Measurements from ENCODE around the gene CLCN2.

- TF ChIP-seq HDGF (IDR thresholded peaks at IDR 0.05; ENCODE audit: borderline replicate concordance) (no peak), NFRKB (IDR thresholded peaks at IDR 0.05) (no peak), SP1 (IDR thresholded peaks at IDR 0.05) (no peak), ZNF384 (IDR thresholded peaks at IDR 0.05) (no peak), CTBP1 (IDR thresholded peaks at IDR 0.05; ENCODE audit: borderline replicate concordance) (no peak), FOXK2 (IDR thresholded peaks at IDR 0.05) (no peak), ELF4 (IDR thresholded peaks at IDR 0.05) (no peak), FOXA1 (IDR thresholded peaks at IDR 0.05) (no peak), FOXM1 (IDR thresholded peaks at IDR 0.05; ENCODE audit: borderline replicate concordance) (no peak), LEF1 (IDR thresholded peaks at IDR 0.05; ENCODE audit: borderline replicate concordance) (no peak), BHLHE40 (IDR thresholded peaks at IDR 0.05; ENCODE audit: borderline replicate concordance) (no peak), SUZ12 (IDR thresholded peaks at IDR 0.05) (no peak)
- TF ChIP-seq, protein P1, sequence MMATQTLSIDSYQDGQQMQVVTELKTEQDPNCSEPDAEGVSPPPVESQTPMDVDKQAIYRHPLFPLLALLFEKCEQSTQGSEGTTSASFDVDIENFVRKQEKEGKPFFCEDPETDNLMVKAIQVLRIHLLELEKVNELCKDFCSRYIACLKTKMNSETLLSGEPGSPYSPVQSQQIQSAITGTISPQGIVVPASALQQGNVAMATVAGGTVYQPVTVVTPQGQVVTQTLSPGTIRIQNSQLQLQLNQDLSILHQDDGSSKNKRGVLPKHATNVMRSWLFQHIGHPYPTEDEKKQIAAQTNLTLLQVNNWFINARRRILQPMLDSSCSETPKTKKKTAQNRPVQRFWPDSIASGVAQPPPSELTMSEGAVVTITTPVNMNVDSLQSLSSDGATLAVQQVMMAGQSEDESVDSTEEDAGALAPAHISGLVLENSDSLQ (IDR thresholded peaks at IDR 0.05), result no peak
Observed at GRCh38 chr3:184381261-184382224, 20.1 kb upstream of the CLCN2 start.

All from HEK293T (cell line).